Activated T-cell treated with anti-CD3 and anti-CD28 coated beads for 4 hours (primary cell): ENCODE measurements around the gene ZNF98.

Source experiments
- DNase-seq: peaks from one replicate; pipeline ENCODE4 v3.0.0-alpha.2; 2020

ZNF98 gene

GRCh38 chr19:22422211-22422610 lies at the start of gene ZNF98:
Gene ZNF98, minus strand, starts transcription at chr19:22422346. Its CDS starts 122 bp downstream, at chr19:22422224.
- DNase-seq = no peak

GRCh38 chr19:22446605-22447004 lies 24.5 kb upstream of the ZNF98 start:
- no peak for DNase-seq

GRCh38 chr19:22438011-22438410 lies 15.9 kb upstream of the ZNF98 start:
- no peak for DNase-seq

- no peak for DNase-seq
Measured at GRCh38 chr19:22427960-22428913, 6.1 kb upstream of the ZNF98 start.

- DNase-seq = no peak
Measured at GRCh38 chr19:22427547-22427946, 5.4 kb upstream of the ZNF98 start.

GRCh38 chr19:22426901-22427300 lies 4.8 kb upstream of the ZNF98 start:
- no peak for DNase-seq

- DNase-seq = no peak
Measured at GRCh38 chr19:22421797-22422196, 349 bp downstream of the ZNF98 start.

- no peak for DNase-seq
Measured at GRCh38 chr19:22354665-22355064, 67.5 kb downstream of the ZNF98 start.
